AG08395 (cell line): ENCODE measurements around the gene PCDHA11.
A peak's percentile ranks its signal among the peaks of the same experiment; 100 is the strongest.
"Not testable (repeated sequence)": the region's sequence is repeated elsewhere in the genome, so short reads cannot be mapped to it uniquely, and the experiment has no call there.

Experiments used
- DNase-seq: peaks from one replicate; pipeline ENCODE4 v3.0.0; 2012; ENCODE audit warnings: mixed read lengths, low spot score

Gene PCDHA11

GRCh38 chr5:140868721-140869554, at the start of gene PCDHA11:
Gene PCDHA11, plus strand, starts transcription at chr5:140868957. Its CDS starts 147 bp downstream, at chr5:140869104.
- peak; percentile 10 for DNase-seq

GRCh38 chr5:140821375-140822280, 47.1 kb upstream of the PCDHA11 start, which contains the start of gene PCDHA5:
Gene PCDHA5, plus strand, starts transcription at chr5:140821613.
- no peak for DNase-seq

- no peak for DNase-seq
Observed at GRCh38 chr5:140822281-140822629, 46.5 kb upstream of the PCDHA11 start.

- not testable (repeated sequence) for DNase-seq
Observed at GRCh38 chr5:140822969-140823368, 45.8 kb upstream of the PCDHA11 start.

GRCh38 chr5:140823475-140823874, 45.3 kb upstream of the PCDHA11 start:
- DNase-seq = no peak

- DNase-seq = no peak
Observed at GRCh38 chr5:140827704-140828361, 40.9 kb upstream of the PCDHA11 start, which contains the start of gene PCDHA6. Gene PCDHA6, plus strand, starts transcription at chr5:140827960. Its CDS starts 132 bp downstream, at chr5:140828092.

GRCh38 chr5:140828362-140828737, 40.4 kb upstream of the PCDHA11 start:
- no peak for DNase-seq

- not testable (repeated sequence) for DNase-seq
Observed at GRCh38 chr5:140829511-140830501, 39.0 kb upstream of the PCDHA11 start.

- peak; percentile 16 for DNase-seq
Observed at GRCh38 chr5:140833993-140834392, 34.8 kb upstream of the PCDHA11 start, which contains the start of gene PCDHA7. Gene PCDHA7, plus strand, starts transcription at chr5:140834269. Its CDS starts 115 bp downstream, at chr5:140834384.

- DNase-seq = not testable (repeated sequence)
Observed at GRCh38 chr5:140834439-140835008, 34.2 kb upstream of the PCDHA11 start.

- no peak for DNase-seq
Observed at GRCh38 chr5:140835622-140836510, 32.9 kb upstream of the PCDHA11 start.

GRCh38 chr5:140840978-140841962, 27.5 kb upstream of the PCDHA11 start, which contains the start of gene PCDHA8:
Gene PCDHA8, plus strand, starts transcription at chr5:140841187. Its CDS starts 135 bp downstream, at chr5:140841322.
- DNase-seq = no peak

GRCh38 chr5:140842798-140843733, 25.7 kb upstream of the PCDHA11 start:
- DNase-seq = no peak

- not testable (repeated sequence) for DNase-seq
Observed at GRCh38 chr5:140848139-140849102, 20.3 kb upstream of the PCDHA11 start, which contains the start of gene PCDHA9. Gene PCDHA9, plus strand, starts transcription at chr5:140848382. Its CDS starts 114 bp downstream, at chr5:140848496.

GRCh38 chr5:140849831-140850634, 18.7 kb upstream of the PCDHA11 start:
- not testable (repeated sequence) for DNase-seq
